PFSK-1 (cell line): ENCODE data around the gene ULBP1.

Experiments used
- FOXP2 ChIP-seq: optimal IDR thresholded peaks from 2 replicates; pipeline ENCODE3; 2011; ENCODE audit warnings: borderline replicate concordance, control low read depth, inconsistent platforms; ENCODE audit not compliant: insufficient read depth; ENCODE audit errors: extremely low read length, extremely low read depth
- POLR2AphosphoS5 ChIP-seq: IDR thresholded peaks from 2 replicates; pipeline ENCODE4 v1.6.1; 2012; ENCODE audit warnings: low read depth, mild to moderate bottlenecking, control low read depth, low read length, moderate library complexity
- SIN3A ChIP-seq: IDR thresholded peaks from 2 replicates; pipeline ENCODE4 v1.6.1; 2012; ENCODE audit warnings: mild to moderate bottlenecking, low read length, moderate library complexity, borderline replicate concordance; ENCODE audit not compliant: insufficient read depth
- TAF1 ChIP-seq: IDR thresholded peaks from 2 replicates; pipeline ENCODE4 v1.6.1; 2012; ENCODE audit warnings: low read length, control low read depth, borderline replicate concordance; ENCODE audit not compliant: insufficient read depth
- TF ChIP-seq, protein P1 (sequence below), 2 experiments: IDR thresholded peaks; 2 replicates each; pipeline versions ENCODE4 v1.6.1 to v1.8.0; 2011 to 2012; ENCODE audit warnings: low read depth in 2 of 2, low read length in 2 of 2, control low read depth in 1 of 2, inconsistent platforms in 1 of 2, mild to moderate bottlenecking in 1 of 2, moderate library complexity in 1 of 2; ENCODE audit not compliant: insufficient read depth in 1 of 2

Gene ULBP1

GRCh38 chr6:149963212-149963461, 606 bp upstream of the ULBP1 start:
- TF ChIP-seq POLR2AphosphoS5 (no peak), FOXP2 (no peak), TAF1 (no peak), SIN3A (no peak)
- TF ChIP-seq, protein P1, sequence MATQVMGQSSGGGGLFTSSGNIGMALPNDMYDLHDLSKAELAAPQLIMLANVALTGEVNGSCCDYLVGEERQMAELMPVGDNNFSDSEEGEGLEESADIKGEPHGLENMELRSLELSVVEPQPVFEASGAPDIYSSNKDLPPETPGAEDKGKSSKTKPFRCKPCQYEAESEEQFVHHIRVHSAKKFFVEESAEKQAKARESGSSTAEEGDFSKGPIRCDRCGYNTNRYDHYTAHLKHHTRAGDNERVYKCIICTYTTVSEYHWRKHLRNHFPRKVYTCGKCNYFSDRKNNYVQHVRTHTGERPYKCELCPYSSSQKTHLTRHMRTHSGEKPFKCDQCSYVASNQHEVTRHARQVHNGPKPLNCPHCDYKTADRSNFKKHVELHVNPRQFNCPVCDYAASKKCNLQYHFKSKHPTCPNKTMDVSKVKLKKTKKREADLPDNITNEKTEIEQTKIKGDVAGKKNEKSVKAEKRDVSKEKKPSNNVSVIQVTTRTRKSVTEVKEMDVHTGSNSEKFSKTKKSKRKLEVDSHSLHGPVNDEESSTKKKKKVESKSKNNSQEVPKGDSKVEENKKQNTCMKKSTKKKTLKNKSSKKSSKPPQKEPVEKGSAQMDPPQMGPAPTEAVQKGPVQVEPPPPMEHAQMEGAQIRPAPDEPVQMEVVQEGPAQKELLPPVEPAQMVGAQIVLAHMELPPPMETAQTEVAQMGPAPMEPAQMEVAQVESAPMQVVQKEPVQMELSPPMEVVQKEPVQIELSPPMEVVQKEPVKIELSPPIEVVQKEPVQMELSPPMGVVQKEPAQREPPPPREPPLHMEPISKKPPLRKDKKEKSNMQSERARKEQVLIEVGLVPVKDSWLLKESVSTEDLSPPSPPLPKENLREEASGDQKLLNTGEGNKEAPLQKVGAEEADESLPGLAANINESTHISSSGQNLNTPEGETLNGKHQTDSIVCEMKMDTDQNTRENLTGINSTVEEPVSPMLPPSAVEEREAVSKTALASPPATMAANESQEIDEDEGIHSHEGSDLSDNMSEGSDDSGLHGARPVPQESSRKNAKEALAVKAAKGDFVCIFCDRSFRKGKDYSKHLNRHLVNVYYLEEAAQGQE (IDR thresholded peaks at IDR 0.05; ENCODE audit: insufficient read depth in 1 of 2, low read depth in 2 of 2, low read length in 2 of 2) = no peak

DNA sequence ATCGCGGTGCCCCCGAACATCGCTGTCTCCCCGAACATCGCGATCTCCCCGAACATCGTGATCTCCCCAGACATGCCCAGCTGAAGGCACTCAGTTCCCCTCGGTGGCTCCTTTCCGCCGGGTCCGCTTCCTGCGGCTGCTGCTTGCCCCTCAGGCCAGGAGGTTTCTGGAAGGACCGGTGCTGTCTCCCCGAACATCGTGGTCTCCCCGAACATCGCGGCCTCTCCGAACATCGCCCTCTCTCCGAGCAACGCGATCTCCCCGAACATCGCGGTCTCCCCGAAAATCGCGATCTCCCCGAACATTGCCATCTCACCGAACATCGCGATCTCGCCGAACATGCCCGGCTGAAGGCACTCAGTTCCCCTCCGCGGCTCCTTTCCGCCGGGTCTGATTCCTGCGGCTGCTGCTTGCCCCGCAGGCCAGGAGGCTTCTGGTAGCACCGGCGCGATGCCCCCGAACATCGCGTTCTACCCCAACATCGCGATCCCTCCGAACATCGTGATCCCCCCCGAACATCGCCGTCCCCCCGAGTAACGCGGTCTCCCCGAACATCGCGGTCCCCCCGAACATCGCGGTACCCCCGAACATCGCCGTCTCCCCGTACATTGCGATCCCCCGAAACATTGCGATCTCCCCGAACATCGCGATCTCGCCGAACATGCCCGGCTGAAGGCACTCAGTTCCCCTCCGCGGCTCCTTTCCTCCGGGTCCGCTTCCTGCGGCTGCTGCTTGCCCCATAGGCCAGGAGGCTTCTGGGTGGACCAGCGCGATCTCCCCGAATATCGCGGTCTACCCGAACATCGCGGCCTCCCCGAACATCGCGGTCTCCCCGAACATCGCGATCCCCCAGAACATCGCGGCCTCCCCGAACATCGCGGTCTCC, 808 bp downstream of the ULBP1 start:
- TF ChIP-seq FOXP2 = no peak
- no peak for TF ChIP-seq TAF1
- no peak for TF ChIP-seq SIN3A
- TF ChIP-seq, protein P1 (IDR thresholded peaks at IDR 0.05; ENCODE audit: insufficient read depth in 1 of 2, low read depth in 2 of 2, low read length in 2 of 2) = no peak
- no peak for TF ChIP-seq POLR2AphosphoS5

DNA sequence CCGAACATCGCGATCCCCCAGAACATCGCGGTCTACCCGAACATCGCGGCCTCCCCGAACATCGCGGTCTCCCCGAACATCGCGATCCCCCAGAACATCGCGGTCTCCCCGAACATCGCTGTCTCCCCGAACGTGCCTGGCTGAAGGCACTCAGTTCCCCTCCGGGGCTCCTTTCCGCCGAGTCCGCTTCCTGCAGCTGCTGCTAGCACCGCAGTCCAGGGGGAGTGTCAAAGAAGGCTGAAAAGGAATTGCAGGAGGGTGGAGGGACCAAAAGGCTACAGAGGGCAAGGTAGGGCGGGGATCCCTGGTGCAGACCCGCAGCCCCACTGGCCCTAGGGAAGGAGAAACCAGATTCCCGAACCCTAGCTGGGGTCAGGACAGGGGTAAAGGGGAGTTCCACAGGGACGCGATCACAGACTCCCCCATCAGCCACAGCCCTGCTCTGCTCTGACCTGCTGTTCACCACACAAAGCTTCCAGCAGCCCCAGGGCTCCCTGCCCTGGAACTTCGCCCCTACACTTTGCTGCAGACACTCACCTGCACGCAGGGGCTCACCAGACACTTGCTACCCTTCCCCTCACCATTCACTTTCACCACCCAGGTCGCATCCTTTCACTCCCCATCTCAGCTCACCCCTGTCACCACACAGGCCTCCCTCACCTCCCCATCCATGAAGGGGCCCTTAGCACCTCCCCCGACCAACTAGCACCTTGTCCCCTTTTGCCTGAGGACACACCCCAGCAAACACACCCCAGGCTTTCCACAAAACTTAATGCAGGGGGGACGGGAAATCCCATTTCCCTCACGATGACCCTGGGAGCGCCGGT, 1.7 kb downstream of the ULBP1 start:
- no peak for TF ChIP-seq FOXP2
- TF ChIP-seq SIN3A = no peak
- no peak for TF ChIP-seq POLR2AphosphoS5
- TF ChIP-seq TAF1 = no peak
- TF ChIP-seq, protein P1 (IDR thresholded peaks at IDR 0.05; ENCODE audit: insufficient read depth in 1 of 2, low read depth in 2 of 2, low read length in 2 of 2) = no peak

DNA sequence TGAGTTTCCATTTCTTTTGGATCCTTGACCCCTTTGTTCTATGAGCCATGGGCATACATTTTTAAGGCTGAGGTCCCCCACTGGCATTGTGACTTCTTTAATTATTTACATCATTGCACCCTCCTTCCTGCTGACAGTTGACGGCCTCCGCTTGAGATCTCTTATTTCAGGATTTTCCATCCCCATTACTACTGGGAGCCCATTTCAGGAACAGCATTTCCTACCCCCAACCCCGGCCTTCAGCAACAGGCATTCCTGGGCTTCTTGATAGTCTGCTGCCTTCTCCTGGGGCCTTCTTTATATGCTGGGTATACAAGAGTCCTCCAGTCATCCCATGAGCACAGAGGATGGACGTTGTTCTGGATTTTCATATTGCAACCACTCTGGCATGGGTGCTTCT, 3.8 kb downstream of the ULBP1 start:
- TF ChIP-seq SIN3A (no peak), TAF1 (no peak), POLR2AphosphoS5 (no peak), FOXP2 (no peak)
- TF ChIP-seq, protein P1 (IDR thresholded peaks at IDR 0.05; ENCODE audit: insufficient read depth in 1 of 2, low read depth in 2 of 2, low read length in 2 of 2) = no peak
